DMS53 treated with DMSO at 0.1 percent for 48 hours (cell line): ENCODE measurements around the gene ADGRL3.
"Not testable (repeated sequence)": the region's sequence is repeated elsewhere in the genome, so short reads cannot be mapped to it uniquely, and the experiment has no call there.

Experiments used
- DNase-seq: peaks from one replicate; lab custom pipeline; 2025; ENCODE audit not compliant: unreplicated experiment; lab: John Stamatoyannopoulos, UW

ADGRL3 gene

DNA sequence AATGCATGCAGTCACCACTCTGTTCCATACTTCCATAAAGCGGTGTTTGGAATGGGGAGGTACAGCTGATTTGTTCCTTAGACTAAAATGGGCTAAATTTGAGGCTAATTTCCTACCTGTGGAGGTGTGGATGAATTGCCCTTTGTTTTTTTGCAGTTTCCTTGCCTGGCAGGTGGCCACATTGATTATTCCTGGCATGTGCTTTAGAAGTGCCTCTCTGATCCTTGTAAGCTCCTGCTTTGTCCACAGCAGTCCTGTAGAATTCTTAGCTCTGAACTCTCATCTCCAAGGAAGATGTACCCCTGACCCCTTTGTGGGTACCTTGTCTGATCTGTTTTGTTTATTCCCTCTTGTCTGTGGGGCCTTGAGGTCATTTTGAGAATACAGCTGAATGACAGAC, 136.8 kb downstream of the ADGRL3 start:
- no peak for DNase-seq

DNA sequence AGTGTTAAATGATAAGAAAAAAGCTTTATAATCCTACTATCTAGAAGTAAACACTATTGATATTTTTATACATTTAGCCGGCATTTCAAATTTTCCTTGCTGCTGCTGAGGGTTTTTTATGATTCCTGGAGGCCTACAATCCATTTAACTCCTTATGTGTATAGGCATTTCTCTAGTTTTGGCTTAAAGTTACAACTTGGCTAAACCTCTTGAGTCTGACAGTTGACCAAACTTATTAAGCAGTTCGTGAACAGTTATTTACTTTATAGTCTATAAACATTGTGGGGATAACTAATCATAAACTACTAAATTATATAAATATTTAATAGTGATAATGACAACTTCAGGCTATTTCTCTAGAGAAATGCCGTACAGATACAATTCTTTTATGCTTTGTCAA, 141.9 kb downstream of the ADGRL3 start:
- no peak for DNase-seq

DNA sequence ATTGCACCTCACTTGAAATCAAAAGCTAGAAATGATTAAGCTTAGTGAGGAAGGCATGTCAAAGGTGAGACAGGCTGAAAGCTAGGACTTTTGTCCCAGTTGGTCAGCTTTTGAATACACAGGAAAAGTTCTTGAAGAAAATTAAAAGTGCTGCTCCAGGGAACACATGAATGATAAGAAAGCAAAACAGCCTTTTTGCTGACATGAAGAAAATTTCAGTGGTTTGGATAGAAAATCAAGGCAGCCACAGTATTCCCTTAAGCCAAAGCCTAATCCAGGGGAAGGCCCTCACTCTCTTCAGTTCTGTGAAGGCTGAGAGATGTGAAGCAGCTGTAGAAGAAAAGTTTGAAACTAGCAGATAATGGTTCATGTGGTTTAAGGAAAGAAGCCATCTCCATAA, 150.8 kb downstream of the ADGRL3 start:
- no peak for DNase-seq

DNA sequence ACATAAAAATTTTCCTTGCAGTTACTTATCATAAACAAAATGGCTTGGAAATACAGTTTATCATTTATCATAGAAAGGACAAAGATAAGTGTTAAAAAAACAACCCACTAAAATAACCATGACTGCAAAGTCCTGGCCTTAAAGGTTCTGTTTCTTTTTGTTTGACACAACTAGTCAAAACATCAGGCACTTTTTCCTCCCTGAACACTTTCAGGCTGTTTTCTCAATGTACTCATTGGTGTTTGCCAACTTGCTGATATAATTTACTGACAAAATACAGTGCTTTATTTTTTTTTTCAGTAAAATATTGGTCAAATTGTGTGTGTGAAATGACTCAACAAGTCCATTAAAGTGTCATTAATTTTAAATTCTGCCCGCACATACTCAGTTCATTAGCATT, 156.6 kb downstream of the ADGRL3 start:
- DNase-seq, result no peak

DNA sequence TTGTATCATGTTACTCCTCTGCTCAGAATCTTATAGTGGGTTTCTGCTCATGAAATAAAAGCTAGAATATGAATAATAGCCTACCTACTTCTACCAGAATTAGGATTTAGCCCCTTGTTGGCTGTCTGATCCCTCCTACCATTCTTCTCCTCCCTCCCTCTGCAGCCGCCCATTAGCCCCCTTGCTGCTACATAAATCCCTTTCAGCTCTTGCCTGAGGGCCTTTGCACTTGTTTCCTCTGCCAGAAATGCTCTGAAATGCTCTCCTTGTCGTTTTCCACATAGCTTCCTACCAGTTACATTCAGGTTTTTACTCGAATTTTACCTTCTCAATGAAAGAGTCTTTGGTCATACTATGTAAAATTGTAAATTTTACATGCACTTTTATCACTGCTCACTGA, 159.2 kb downstream of the ADGRL3 start:
- no peak for DNase-seq

DNA sequence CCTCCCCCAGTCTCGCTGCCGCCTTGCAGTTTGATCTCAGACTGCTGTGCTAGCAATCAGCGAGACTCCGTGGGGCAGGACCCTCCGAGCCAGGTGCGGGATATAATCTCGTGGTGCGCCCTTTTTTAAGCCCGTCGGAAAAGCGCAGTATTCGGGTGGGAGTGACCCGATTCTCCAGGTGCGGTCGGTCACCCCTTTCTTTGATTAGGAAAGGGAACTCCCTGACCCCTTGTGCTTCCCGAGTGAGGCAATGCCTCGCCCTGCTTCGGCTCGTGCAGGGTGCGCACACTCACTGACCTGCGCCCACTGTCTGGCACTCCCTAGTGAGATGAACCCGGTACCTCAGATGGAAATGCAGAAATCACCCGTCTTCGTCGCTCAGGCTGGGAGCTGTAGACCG, 172.7 kb downstream of the ADGRL3 start:
- peak; percentile 15 for DNase-seq

DNA sequence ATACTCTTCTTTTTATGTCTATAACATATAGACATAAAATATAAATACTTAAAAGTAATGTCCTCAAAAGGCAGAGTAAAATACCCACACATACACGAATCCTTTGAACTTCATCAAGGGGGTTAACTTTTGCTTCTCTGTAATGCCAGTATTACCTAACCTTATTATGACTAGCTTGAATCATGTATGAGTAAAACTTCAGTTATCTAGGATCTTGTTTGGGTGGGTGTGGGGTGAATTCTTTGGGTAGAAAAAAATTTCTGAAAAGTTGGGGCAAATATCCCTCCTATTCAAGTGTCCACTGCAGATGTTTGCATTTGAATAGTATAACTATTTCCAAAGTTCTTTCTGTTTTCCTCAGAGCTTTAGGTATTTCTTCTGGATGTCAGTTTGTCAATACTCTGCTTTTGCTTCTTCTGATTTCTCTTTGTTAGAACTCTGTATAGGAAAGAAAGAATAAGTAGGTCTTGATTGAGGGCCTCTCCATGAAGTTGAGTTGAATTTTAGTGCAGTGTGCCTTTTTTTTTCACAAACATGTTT, 173.8 kb downstream of the ADGRL3 start:
- DNase-seq, result no peak

DNA sequence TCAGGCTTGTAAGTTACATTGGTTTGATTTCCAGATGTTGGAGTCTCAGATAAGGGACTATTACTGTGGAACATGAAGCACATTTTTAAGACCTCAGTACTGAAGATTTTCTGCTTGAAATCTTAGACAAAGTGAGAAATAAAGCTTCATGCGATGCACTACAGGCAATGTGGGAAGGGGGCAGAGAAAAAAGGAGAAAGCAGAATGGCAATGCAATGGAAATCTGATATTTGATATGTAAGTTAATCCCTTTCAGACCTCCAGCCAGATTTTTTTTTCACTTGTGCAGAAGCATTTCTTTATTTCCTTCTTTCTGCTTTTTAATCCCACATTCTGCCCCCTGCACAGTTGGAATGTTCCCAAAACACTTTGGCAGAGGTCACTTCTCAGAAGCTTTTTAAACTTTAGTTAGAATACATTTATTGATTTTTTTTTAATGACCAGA, 174.3 kb downstream of the ADGRL3 start:
- no peak for DNase-seq

DNA sequence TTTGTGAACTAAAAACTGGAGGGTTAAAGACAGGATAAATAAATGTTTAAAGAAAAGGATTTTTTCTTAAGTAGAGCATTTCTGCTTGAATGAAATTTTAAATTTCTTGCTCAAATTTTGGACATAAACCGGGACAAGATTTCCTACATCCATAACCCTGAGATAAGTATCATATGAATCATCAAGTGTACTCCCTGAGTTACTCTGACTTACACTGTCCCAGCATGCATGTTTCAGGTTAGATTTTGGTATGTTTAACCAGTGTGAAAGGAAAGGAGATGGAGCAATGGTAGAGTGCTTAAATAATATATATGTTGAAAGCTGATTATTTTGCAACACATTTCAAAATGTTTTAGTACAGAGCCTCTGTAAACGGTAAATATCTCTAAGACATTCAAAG, 175.2 kb downstream of the ADGRL3 start:
- DNase-seq, result no peak

DNA sequence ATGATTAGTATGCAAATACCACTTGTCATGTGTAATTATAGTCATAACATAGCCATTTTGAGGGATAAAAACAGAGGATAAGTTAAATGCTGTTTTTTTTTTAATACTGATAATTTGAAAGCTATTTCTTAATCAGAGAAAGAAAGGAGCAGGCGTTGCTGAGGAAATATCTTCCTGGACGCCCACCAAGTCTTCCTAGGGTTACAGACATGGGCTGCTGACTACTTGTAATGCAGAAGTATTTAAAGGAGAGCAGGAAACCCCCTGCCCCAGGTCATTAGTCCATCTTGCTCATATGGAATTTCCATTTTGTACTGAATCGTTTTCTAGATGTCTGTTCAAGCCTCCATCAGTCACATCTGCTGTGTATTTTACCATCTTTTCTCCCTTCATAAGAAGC, 176.2 kb downstream of the ADGRL3 start:
- DNase-seq, result no peak

DNA sequence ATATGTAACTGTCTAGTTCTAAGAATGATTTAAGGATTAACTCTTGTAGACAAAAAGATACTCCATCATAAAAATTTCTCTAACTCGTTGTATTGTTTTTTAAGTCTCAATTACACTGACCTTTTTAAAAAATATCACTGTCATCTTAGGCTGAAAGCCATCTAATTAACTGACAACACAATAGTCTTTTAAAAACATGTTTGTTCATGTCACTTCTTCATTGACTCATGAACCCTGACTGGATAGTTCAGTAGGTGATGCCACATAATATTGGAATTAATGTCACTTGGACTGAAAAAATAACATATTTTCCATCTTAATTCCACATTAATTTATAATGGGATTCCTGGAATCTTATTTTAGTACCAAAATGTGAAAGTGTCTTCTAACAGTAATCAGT, 179.3 kb downstream of the ADGRL3 start:
- no peak for DNase-seq

DNA sequence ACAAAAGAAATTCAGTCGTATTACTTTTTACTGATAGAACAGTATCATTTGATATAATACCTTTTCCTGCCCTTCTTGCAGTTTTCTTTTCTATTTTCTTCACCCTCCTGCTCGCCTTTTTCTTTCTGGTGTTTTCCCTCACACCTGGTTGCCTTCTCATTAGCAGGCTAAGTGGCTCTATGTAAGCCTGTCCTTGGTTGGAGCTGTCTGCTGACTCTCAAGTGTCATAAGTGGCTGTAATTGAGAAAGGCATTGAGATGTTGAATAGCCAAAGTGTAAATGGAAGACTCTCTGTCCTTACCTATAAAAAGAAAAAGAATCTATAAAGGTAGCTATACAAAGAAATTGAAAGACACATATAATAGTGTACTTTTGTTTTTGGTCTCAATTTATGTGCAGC, 180.7 kb downstream of the ADGRL3 start:
- peak; percentile 10 for DNase-seq

DNA sequence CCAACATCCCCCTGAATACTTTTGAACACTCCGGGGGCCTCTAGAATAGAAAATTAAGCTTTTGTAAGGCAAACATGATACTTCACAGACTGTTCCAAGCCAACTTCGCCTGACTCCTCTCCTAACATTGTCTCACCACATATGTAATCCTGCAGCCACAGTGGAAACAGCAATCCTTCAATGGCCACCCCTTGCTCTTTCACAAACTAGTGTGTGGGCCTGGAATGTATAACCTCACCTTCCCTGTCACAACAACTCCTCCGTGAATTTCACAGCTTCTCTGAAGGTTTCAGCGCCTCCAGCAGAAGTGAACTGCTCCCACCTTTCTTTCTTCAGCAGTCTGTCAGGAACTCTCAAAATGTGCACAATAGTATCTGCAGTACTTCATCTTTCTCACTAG, 185.1 kb downstream of the ADGRL3 start:
- no peak for DNase-seq

DNA sequence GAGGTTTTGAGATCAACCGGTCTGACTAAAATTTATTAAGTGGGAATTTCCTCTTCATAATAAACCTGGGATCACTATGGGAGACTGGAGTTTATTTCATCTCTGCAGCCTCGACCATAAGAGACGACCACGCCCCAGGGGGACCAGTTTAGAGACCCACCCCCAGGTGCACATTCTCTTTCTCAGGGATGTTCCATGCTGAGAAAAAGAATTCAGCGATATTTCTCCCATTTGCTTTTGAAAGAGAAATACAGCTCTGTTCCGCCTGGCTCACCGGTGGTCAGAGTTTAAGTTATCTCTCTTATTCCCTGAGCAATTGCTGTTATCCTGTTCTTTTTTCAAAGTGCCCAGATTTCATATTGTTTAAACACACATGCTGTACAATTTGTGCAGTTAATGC, 187.2 kb downstream of the ADGRL3 start:
- DNase-seq, result not testable (repeated sequence)

DNA sequence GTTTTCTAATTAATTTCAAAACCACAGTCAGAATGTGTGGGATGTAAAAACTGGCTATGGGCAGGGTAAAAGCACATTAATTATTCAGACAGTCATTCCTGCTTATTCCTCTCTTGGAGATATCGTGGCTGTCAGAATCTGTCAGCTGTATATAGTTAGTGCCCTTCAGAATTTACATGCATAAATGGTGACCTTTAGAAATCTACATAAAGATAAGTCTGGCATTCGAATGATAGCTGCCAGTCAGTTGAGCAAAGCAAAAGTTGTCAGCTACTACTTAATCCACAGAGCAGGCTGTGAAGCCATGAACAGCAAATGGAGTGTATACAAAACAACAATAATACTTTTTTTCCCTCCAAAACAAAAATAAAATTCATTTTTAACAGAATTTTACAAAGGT, 189.5 kb downstream of the ADGRL3 start:
- DNase-seq, result no peak

DNA sequence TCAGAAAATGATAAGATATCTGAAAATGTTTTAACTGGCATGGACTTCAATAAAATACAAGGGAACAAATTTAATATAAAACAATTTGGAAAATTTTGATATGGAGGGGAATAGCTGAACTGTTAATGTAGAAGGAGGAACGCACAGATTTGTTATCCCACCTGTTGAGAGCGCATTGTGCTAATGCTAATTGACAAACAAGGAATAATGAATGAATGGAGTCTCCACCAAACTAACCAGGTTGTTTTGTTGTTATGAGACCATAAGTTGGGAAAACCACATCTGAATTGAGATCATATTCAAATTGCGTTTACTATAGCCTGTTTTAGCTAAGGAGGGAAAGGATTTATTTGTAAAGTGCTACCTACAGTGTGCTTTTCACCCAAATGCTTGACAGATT, 195.6 kb downstream of the ADGRL3 start:
- no peak for DNase-seq

DNA sequence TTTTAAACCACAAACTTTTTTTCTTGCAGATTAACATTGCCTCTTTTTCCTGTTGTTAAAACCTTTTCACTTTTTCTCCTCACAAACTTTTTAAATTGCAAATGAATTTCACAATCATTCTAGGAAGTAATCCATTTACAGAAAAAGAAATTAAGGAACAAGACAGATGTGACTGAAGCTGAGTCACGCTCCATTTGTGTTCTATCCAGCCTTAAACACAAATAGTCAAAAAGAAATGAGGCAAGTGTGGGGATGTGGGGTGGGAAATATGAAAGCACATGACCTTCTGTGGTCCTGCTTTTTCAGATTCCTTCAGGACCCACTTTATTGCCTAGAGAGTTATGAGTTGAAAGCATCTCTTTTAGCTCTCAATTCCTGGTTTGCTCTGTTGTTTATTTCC, 197.0 kb downstream of the ADGRL3 start:
- DNase-seq, result no peak

DNA sequence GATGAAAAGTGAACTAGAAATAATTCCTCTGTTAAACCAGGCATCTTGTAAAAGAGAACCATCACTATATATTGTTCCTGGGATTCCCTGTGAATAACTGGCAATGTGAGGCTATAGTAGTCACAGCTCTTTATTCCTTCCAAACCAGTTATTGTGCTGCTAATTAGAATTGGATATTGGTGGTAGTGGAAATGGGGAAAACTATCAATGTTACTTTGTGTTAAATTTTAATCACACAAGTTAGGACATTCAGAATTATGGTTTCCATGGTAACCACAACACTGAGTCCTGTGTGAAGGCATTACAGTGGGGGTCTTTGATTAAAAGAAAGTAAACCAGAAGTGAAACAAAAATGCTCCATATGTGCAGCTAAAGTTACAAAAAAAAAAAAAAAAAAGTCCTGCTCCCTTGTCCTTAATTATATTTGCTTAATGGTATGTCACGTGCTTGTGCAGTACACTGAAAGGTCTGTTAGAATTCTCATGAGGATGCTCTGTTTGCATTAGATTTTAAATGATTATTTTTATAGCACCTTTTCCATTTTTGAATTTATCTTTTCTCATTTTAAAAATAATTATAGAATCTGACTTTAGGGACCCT, 200.4 kb downstream of the ADGRL3 start:
- no peak for DNase-seq

DNA sequence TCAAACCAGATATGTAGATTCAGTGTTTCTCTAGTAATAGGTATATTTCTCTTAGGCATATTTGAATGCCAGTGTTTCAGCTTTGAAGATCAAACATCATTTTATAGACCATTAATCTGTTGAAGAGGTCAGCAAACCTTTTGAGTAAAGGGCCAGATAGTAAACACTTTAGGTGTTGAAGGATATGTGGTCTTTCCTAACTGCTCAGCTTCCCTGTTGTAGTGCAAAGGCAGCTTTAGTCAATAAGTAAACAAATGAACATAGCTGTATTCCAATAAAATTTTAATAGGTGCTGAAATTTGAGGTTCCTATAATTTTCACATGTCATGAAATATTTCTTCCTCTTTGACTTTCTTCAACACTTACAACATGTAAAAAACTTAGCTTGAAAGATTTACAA, 201.6 kb downstream of the ADGRL3 start:
- peak; percentile 62 for DNase-seq

DNA sequence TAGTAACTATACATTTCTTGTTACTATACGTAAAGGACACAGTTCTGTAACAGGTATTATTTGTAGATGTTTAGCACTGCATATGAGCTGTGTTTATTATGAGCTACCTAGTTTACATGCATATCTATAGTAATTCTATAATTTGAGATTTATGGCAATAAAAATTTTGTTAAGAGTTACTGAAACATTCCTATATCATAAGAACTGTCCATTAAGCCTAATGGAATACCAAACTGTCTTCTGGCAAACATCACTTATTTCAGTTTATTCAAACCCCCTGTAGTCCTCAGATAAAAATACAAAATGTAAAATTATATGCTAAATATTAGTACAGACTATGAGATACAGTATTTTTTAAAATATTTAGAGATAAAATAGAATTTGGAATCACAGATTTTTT, 205.2 kb downstream of the ADGRL3 start:
- no peak for DNase-seq

DNA sequence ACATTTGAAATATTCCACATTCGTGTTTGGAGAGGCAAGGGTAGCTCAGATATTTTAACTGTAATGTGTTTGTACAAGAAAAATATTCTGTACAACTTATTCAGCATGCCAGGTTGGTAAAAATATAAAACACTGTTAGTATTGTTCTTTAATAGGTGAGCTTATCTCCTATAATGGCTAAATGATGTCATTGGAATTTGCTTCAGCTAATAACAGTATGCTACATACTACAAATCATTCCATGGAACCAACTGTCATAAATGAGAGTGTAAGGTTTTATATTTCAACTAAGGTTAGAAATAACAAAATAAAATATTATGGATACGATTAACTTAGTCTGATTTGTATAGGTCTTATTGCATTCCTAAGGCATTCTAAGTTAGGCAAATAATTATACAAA, 206.6 kb downstream of the ADGRL3 start:
- DNase-seq, result no peak

DNA sequence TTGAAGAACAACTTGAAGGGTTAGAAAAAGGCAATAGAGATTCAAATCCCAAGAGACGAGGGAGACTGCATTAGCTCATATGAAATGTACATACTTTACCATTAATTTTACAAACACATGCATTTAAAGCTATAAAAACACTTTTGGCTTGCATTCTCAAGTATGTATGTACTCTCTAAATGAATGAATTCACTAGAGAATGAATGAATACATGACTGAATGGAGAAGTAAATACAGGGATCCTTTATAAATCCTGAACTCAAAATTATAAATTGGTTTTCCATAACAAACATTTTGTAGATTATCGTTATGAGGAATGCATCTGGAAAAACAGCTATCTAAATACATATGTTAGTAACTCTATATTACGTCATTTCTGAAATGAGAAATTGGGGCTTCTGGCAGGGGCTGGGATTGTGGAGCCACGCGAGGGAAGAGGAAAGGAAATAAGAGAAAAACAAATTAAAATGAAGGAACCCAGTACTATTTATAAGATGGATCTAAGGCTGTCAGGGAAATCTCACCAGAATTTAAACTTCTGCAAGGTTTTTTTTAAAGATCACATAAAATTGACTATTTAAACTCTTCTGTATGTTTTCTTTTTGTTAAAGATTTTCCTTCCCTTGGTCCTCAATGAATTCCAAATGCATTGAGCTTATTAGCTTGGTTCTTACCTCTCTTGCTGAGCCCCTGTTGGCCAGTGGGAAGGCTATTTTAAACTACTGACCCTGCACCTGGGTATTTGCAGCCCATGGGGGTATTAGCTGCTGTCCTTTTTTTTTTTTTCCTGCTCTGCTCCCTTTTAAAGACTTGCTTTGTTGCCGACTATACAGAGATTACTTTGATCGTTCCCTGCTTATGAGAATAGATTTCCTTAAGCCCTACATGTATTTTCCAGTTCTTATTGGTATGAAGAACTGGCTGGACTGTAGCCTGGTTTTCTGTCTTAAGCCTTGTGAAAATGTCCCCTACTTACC, 207.8 kb downstream of the ADGRL3 start:
- peak; percentile 19 for DNase-seq
